GM23338 (cell line): ENCODE results near the gene SNX30.

ENCODE experiments used
- CTCF ChIP-seq, 2 experiments: fragments of 200-600 bp in 1 of 2; sonication (generic) in 1 of 2; conservative IDR thresholded peaks; 2 replicates each; pipeline versions ENCODE4 v1.5.1 to v1.6.1; 2016 to 2017; ENCODE audit warnings: antibody characterized with exemption in 2 of 2, low read depth in 2 of 2, mild to moderate bottlenecking in 2 of 2, moderate library complexity in 1 of 2
- EZH2 ChIP-seq: fragments of 200-600 bp; sonication (generic); IDR thresholded peaks from one replicate; pipeline ENCODE4 v1.8.0; 2017; ENCODE audit warnings: antibody characterized with exemption, mild to moderate bottlenecking, low read depth; ENCODE audit not compliant: unreplicated experiment
- EZH2phosphoT487 ChIP-seq: fragments of 200-600 bp; sonication (generic); IDR thresholded peaks from one replicate; pipeline ENCODE4 v1.8.1; 2018; ENCODE audit warnings: antibody characterized with exemption; ENCODE audit not compliant: unreplicated experiment
- POLR2AphosphoS5 ChIP-seq: IDR thresholded peaks from 2 replicates; pipeline ENCODE4 v1.6.1; 2016; ENCODE audit warnings: antibody characterized with exemption, low read depth
- TF ChIP-seq, protein P1 (sequence below): IDR thresholded peaks from one replicate; pipeline ENCODE4 v1.6.1; 2018; ENCODE audit warnings: antibody characterized with exemption; ENCODE audit not compliant: unreplicated experiment

DNA sequence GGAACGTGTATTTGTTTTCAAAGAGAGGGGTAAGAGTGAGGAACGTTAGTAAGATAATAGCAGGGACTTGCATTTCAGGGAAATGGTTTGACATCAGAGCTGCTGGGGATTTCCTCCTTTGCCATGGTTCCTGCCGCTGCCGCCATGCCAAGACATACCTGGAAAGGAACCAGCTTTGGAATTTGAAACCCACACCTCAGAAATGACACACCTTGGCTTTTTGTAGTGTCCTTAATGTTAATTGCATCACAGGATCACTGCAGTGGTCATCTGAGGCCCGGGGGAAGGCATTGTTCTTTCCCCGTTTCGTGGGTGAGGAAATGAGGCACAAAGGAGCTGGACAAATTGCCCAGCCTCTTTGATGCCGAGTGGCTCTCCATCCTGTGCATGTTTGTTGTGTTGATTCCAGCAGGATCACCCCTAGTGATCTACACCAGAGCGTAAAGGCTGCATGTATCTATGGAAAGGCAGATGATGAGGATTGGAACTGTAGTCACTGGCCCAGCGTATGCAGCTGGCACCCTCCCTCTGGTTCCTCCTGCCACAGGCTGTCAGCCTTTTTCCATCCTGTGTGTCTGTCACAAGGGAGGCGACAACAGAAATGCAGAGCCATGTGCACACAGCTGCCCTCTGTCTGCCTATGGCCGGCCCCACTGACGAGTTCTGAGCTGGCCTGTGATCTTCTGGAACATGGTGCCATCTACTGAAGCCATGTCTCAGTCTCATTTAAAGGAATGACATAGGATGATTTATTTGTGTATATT, 102.4 kb downstream of the SNX30 start:
- TF ChIP-seq EZH2 (no peak), CTCF (conservative IDR thresholded peaks at IDR 0.05; ENCODE audit: low read depth in 2 of 2) (no peak), EZH2phosphoT487 (no peak), POLR2AphosphoS5 (no peak)
- TF ChIP-seq, protein P1, sequence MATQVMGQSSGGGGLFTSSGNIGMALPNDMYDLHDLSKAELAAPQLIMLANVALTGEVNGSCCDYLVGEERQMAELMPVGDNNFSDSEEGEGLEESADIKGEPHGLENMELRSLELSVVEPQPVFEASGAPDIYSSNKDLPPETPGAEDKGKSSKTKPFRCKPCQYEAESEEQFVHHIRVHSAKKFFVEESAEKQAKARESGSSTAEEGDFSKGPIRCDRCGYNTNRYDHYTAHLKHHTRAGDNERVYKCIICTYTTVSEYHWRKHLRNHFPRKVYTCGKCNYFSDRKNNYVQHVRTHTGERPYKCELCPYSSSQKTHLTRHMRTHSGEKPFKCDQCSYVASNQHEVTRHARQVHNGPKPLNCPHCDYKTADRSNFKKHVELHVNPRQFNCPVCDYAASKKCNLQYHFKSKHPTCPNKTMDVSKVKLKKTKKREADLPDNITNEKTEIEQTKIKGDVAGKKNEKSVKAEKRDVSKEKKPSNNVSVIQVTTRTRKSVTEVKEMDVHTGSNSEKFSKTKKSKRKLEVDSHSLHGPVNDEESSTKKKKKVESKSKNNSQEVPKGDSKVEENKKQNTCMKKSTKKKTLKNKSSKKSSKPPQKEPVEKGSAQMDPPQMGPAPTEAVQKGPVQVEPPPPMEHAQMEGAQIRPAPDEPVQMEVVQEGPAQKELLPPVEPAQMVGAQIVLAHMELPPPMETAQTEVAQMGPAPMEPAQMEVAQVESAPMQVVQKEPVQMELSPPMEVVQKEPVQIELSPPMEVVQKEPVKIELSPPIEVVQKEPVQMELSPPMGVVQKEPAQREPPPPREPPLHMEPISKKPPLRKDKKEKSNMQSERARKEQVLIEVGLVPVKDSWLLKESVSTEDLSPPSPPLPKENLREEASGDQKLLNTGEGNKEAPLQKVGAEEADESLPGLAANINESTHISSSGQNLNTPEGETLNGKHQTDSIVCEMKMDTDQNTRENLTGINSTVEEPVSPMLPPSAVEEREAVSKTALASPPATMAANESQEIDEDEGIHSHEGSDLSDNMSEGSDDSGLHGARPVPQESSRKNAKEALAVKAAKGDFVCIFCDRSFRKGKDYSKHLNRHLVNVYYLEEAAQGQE, result no peak
